ENCODE measurements around the gene FCRLB.
A peak's percentile ranks its signal among the peaks of the same experiment; 100 is the strongest.
"Not testable (repeated sequence)": the region's sequence is repeated elsewhere in the genome, so short reads cannot be mapped to it uniquely, and the experiment has no call there.

The FCRLB gene
- 0.89 to 6.1 (median 2.1) reads per million in 17 experiments for total RNA-seq

- DNase-seq = peak; percentile 42 to 71 (median 66)
Measured at GRCh38 chr1:161720956-161721737, at the start of gene FCRLB. Gene FCRLB, plus strand, starts transcription at chr1:161721544. Its CDS starts 1,129 bp downstream, at chr1:161722673.

- DNase-seq = not testable (repeated sequence)
Measured at GRCh38 chr1:161673437-161673836, 47.9 kb upstream of the FCRLB start.

- not testable (repeated sequence) for DNase-seq
Measured at GRCh38 chr1:161674447-161674846, 46.9 kb upstream of the FCRLB start.

GRCh38 chr1:161674908-161675307 lies 46.4 kb upstream of the FCRLB start:
- not testable (repeated sequence) for DNase-seq

- DNase-seq = no peak
Measured at GRCh38 chr1:161676441-161676840, 44.9 kb upstream of the FCRLB start.

- no peak for DNase-seq
Measured at GRCh38 chr1:161676958-161677689, 44.2 kb upstream of the FCRLB start.

- peak; percentile 7 to 53 (median 31) for DNase-seq
Measured at GRCh38 chr1:161678500-161678899, 42.8 kb upstream of the FCRLB start.

GRCh38 chr1:161681879-161682278 lies 39.5 kb upstream of the FCRLB start:
- no peak for DNase-seq

GRCh38 chr1:161688946-161689345 lies 32.4 kb upstream of the FCRLB start:
- no peak for DNase-seq

GRCh38 chr1:161691846-161692245 lies 29.5 kb upstream of the FCRLB start:
- no peak for DNase-seq

- not testable (repeated sequence) for DNase-seq
Measured at GRCh38 chr1:161693020-161693712, 28.2 kb upstream of the FCRLB start.

- DNase-seq = not testable (repeated sequence)
Measured at GRCh38 chr1:161698302-161698701, 23.0 kb upstream of the FCRLB start.

GRCh38 chr1:161702250-161702649 lies 19.1 kb upstream of the FCRLB start:
- DNase-seq = no peak

- no peak for DNase-seq
Measured at GRCh38 chr1:161705537-161705936, 15.8 kb upstream of the FCRLB start.

- peak; percentile 48 to 78 (median 66) for DNase-seq
Measured at GRCh38 chr1:161706113-161706481, 15.2 kb upstream of the FCRLB start.

- DNase-seq = peak; percentile 51 to 82 (median 70)
Measured at GRCh38 chr1:161706482-161707347, 14.6 kb upstream of the FCRLB start, which contains the start of gene FCRLA. Gene FCRLA, plus strand, starts transcription at chr1:161707229. Its CDS starts 36 bp downstream, at chr1:161707265.

- DNase-seq = no peak
Measured at GRCh38 chr1:161707503-161707902, 13.8 kb upstream of the FCRLB start.

- no peak for DNase-seq
Measured at GRCh38 chr1:161709373-161709772, 12.0 kb upstream of the FCRLB start.

GRCh38 chr1:161710560-161710959 lies 10.8 kb upstream of the FCRLB start:
- DNase-seq = no peak

- peak; percentile 41 to 81 (median 60) for DNase-seq
Measured at GRCh38 chr1:161718559-161719324, 2.6 kb upstream of the FCRLB start.

GRCh38 chr1:161719325-161719611 lies 2.1 kb upstream of the FCRLB start:
- no peak for DNase-seq

All from suppressor macrophage (primary cell).